GM19397 (cell line): ENCODE results near the gene AIDA.
"Not testable (repeated sequence)": the region's sequence is repeated elsewhere in the genome, so short reads cannot be mapped to it uniquely, and the experiment has no call there.

Source experiments
- ATAC-seq: cut with Tn5 transposase; IDR thresholded peaks from one replicate; pipeline ENCODE4 v1.9.1; 2021; ENCODE audit warnings: mild to moderate bottlenecking, moderate library complexity; ENCODE audit not compliant: unreplicated experiment

The AIDA gene

DNA sequence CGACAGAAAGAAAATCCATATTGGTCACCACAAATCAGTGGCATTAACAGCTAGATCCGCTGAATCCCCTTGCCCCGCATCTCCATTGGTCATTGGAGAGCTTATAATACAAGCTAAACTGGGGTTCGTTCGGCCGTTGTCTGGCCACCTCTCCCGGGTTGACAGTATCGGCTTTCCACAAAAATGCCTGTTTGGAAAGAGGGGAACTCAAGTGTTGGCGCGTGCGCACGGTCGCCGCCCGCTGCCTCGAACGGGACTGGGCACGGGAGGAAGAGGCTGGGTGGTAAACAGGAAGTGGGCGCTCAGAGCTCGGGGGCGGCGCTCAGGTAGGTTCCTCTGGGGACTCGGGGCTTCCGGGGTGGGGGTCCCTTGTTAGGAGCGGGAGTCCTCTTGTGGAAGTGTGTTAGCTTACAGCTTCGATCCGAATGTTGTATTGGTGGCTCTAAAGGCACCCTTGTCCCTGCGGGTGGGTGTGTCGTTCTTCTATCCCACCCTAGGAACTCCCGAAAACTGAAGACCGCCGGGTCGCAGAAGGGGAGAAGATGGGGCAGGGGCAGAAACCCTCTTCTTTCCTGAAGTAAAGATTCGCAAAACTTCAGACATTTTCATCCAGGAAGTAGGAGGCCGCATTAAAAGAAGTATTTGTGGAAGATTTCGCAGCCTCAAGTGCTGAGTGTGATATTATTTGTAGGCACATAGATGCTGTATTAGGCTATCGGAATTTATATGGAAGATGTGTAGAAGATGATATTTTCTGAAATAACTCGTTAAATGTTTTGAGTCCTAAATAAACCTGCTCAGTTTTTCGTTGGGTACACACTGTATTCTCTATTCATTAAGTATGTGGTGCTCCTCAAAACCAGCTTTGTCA lies 1.0 kb upstream of the AIDA start:
- peak; percentile 63 for ATAC-seq

- ATAC-seq = peak; percentile 30
Measured at GRCh38 chr1:222711319-222712252, 705 bp downstream of the AIDA start.

DNA sequence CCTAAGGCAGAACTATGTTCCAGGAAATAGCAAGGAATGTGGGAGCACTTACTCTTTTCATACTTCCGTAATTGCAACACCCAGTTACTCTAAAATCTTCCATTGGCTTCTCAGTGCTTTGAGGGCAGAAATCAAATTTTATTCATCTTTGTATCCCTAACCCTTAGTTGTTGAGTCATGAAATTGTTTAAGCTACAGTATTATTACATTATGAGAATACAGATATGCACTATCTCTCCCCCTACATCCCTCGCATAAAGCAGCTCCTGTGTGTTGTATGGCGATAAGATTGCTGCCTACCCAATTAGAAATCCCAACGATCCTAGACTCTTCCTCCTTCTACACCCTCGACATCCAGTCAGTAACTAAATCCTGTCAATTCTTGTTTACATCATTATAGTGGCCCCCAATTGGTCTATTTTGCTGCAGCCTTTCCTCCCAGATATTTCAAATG lies 2.6 kb downstream of the AIDA start:
- no peak for ATAC-seq

DNA sequence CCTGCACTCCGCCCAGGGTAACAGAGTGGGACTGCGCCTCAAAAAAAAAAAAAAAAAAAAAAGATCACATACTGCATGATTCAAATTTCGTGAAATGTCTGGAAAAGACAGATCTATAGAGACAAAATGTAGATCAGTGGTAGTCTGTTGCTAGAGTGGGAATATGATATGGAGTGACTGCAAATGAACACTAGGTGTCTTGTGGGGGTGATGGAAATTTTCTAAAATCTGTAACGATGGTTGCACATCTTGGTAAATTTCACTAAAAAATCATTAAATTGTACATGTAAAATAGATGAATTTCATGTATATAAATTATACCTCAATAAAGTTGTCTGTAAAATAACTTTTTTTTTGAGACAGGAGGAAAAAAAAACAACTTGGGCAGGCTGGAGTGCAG lies 5.5 kb downstream of the AIDA start:
- ATAC-seq = no peak

DNA sequence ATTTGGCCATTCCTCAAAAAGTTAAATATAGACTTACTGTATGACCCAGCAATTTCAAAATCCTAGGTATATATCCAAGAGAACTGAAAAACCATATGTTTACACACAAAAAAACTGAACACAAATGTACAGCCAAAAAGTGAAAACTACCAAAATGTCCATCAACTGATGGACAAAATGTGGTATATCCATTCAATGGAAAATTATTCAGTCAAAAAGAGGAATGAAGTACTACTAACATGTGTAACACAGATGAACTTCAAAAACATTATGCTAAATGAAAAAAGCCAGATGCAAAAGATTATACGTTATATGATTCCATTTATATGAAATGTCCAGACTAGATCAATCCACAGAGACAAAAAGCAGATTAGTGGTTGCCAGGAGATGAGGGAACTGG lies 8.0 kb downstream of the AIDA start:
- no peak for ATAC-seq

- ATAC-seq = no peak
Measured at GRCh38 chr1:222702210-222702609, 10.1 kb downstream of the AIDA start.

DNA sequence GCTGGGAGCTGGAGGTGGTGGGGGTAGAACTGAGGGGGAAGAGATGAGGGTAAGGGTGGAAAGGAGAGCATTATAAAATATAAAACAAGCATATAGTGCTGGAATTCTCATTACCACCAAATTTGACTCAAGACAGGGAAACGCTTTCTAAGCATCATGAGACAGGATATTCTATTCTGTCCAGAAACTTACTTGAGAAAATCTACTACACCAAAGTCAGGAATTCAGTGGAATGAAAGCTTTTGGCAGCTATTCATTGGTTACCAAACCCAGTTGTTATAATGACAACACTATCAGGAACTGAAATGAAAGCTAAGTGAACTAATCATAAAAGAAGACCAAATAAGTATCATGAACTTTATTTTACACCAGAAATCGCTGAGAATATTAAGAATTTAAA lies 14.5 kb downstream of the AIDA start:
- ATAC-seq = no peak

DNA sequence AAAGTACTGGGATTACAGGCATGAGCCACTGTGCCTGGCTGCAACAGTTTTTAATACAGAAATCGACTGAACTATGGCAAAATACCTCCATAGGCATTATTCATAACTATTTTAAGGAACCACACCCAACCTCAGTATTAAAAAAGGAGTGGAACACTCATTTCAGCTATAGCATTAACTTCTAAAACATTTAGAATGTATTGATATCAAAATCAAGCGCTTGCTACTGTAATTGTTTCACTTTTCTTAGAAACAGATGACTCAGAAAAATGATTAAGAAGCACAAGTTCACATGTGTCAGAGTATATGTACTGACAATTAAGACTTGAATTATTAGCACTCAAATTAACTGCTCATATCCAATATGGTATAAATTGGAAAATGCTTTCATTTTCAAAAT lies 15.1 kb downstream of the AIDA start:
- no peak for ATAC-seq

DNA sequence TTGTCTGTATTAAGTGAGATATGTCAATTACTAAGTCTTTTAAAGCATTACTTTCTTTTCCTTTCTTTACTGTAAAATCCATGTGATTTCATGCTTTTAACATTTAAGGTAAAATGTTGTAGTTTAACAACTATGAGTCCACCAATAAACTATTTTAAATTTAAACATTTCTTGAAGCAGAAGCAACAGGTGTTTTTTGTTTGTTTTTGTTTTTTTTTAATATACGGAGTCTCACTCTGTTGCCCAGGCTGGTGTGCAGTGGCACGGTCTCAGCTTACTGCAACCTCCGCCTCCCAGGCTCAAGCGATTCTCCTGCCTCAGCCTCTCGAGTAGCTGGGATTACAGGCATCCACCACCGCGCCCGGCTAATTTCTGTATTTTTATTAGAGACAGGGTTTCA lies 15.6 kb downstream of the AIDA start:
- ATAC-seq = no peak

DNA sequence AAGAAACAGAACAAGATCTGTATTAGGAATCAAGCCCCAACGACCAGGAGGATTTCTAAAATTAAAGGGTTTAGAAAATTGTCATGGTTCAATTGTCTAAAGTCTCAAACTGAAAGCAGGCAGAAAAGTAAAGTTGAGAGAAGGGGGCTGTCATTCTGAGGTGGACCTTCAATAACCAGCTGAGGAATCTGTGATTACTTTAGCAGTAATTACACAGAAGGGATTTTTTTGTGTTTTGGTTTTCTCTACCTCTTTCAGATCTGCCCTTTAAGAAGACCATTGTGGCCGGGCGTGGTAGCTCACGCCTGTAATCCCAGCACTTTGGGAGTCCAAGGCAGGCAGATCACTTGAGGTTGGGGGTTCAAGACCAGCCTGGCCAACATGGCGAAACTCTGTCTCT lies 17.4 kb downstream of the AIDA start:
- ATAC-seq = no peak

DNA sequence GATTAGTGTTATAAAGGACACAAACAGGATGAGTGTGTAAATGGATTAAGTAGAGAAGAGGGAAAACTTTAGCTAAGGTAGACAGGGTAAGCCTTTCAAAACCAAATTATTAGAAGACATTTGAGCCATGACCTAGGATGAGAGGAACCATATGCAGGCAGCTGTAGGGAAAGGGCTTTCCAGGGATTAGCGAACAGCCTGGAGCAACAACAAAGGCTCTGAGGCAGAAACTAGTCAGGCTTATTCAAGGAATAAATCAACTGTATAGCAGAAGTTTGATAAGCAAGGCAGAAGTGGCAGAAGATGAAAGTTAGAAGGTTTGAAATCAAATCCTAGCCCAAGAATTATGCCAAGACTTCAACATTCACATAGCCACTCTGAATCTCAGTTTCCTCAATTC lies 21.3 kb downstream of the AIDA start:
- no peak for ATAC-seq

GRCh38 chr1:222680080-222680479 lies 32.2 kb downstream of the AIDA start:
- no peak for ATAC-seq

GRCh38 chr1:222670110-222670509 lies 42.2 kb downstream of the AIDA start:
- ATAC-seq = no peak

- not testable (repeated sequence) for ATAC-seq
Measured at GRCh38 chr1:222669107-222669506, 43.2 kb downstream of the AIDA start.

GRCh38 chr1:222668184-222668583 lies 44.1 kb downstream of the AIDA start:
- ATAC-seq = not testable (repeated sequence)

GRCh38 chr1:222665964-222666363 lies 46.3 kb downstream of the AIDA start:
- no peak for ATAC-seq

GRCh38 chr1:222663431-222663934 lies 48.8 kb downstream of the AIDA start:
- no peak for ATAC-seq

- no peak for ATAC-seq
Measured at GRCh38 chr1:222657899-222658298, 54.4 kb downstream of the AIDA start.

GRCh38 chr1:222656391-222657155 lies 55.7 kb downstream of the AIDA start:
- no peak for ATAC-seq

- ATAC-seq = peak; percentile 93
Measured at GRCh38 chr1:222654849-222655248, 57.4 kb downstream of the AIDA start.
